GM21737 (cell line): ENCODE results near the gene SERF1A.
A peak's percentile ranks its signal among the peaks of the same experiment; 100 is the strongest.
"Not testable (repeated sequence)": the region's sequence is repeated elsewhere in the genome, so short reads cannot be mapped to it uniquely, and the experiment has no call there.

Experiments used
- ATAC-seq: cut with Tn5 transposase; IDR thresholded peaks from one replicate; pipeline ENCODE4 v1.9.1; 2021; ENCODE audit warnings: mild to moderate bottlenecking, moderate library complexity; ENCODE audit not compliant: unreplicated experiment

Gene SERF1A

DNA sequence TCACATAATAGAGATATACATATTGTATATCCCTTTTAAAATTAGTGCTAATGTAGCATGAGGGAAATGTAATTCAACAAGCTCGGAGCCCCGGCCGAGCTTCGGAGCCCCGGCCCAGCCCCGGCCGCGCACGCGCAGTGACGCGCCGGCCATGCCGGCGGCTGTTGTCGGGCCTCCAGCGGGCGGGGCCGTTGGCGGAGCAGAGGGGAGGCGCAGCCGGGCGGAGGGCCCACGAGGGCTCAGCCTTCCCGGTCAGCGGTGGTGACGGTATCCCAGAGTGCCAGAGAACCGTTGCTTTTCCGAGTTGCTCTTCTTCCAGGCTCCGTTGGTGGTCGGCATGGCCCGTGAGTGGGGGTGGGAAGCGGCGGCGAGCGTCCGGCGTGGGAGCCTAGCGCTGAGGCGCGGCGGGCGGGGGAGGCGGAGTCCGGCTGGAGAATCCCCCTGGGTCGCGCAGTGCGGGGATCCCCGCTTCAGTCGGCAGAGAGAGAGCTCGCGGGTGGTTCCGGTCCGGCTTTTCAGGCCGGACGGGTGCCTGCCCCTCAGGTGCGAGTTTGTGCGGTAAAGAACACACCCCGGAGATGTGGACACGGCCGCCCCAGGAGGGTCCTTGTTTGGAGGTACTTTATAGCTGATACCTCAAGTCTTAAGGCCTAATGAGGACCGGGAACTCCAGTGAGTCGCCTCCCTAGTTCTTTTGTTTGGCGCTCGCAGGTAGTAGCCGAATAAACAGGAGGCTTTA lies at the start of gene SERF1A:
Gene SERF1A (plus strand): TSS at position 137 of the 739 bp plus-strand sequence. CDS start 201 bp downstream, at position 338.
- peak; percentile 94 for ATAC-seq

- ATAC-seq: not testable (repeated sequence)
These were observed 33.7 kb upstream of the SERF1A start for GRCh38 chr5:70866778-70867177.

DNA sequence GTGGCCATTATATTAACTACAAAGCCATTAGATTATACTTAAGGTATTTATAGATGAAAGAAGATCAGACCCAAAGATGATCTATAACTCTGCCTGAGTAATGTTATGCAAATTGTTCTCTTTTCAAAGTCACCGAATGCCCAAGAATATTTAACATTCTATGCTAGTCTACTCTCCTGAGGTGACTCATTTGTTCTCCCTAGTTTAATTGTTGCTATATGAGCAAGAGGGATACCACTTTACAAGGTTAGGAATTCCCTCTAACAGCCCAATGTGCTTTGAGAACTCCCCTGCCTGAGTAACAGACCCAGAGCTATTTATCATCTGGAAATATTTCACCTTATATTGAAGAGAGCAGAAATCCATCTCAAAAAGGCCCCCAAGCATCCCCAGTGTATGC lies 29.8 kb upstream of the SERF1A start:
- not testable (repeated sequence) for ATAC-seq

DNA sequence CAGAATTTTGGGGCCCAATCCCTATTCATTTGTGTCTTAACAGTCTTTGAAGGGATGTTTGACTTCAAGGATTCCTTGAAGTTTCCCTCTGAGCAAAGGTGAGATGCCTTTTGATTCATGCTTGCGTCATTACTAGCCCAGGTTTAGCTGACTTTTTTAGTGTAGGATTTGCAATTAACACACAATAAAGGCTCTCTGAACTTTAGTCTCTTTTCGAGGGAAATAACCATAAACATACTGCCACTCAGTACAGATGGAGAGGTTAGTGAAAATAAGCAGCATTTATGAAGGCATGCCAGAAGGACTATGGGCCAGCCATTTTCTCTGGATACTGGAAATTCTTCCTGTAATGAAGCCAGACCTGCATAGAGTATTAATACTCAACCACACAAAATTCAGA lies 4.4 kb upstream of the SERF1A start:
- not testable (repeated sequence) for ATAC-seq

- peak; percentile 10 for ATAC-seq
These were observed 753 bp downstream of the SERF1A start for GRCh38 chr5:70901272-70901571.

DNA sequence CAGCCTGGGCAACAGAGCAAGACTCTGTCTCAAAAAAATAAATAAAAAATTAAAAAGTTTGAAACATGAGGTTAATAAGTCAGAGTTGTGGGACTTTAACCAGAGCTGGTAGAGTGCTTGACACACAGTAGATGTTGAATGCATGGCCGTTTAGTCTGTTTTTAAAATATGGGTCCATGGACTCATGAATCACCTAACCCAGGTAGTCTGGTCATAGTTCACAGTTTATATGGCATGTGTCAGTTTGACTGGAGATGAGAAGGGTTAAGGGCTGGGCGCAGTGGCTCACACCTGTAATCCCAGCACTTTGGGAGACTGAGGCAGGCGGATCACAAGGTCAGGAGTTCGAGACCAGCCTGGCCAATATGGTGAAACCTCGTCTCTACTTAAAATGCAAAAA lies 6.2 kb downstream of the SERF1A start:
- ATAC-seq: not testable (repeated sequence)

DNA sequence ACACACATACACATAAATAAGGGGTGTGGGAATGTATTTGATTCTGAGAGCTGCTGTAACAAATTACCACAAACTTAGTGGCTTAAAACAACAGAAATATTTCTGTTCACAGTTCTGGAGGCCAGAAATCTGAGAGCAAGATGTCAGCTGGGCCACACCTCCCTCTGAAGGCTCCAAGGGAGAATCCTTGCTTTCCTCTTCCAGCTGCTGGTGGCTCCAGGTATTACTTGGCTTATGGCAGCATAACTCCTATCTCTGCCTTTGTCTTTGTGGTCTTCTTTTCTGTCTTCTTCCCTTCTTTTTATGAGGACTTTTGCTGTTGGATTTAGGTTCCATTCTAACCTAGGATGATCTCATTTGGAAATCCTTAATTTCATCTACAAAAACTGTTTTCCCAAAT lies 16.4 kb downstream of the SERF1A start:
- ATAC-seq: not testable (repeated sequence)

- not testable (repeated sequence) for ATAC-seq
These were observed 24.7 kb downstream of the SERF1A start for GRCh38 chr5:70925211-70925562.

DNA sequence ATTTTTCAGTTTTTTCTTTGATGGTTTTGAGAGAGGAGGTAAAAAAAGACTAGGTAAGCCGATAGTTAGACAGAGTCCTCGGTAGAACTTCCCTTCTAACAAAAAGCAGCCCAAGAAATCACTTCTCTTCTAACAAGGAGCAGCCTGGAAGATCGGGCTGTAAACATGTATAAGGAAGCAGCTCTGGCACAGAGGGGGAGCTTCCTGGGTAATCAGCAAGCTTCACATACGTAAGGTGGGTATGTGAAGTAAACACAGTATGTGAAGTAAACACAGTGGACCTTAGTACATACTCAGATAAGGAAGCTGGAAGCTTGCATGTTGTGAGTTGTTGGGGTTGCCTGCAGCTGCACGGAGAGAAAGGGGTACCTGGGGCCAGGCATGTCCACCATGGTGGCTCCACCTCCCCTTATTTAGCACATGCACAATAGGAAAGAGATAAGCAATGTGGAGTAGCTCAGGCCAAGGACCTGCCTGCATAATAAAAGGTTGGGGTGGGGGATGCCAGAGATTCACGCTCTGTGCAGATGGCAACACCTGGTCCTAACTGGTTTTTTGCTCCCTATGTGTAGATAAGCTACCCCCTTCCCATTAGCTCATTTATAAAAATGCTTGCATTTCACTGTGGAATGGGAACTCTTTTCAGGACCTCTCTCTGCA lies 31.4 kb downstream of the SERF1A start:
- not testable (repeated sequence) for ATAC-seq

GRCh38 chr5:70932560-70932959 lies 32.1 kb downstream of the SERF1A start:
- not testable (repeated sequence) for ATAC-seq

DNA sequence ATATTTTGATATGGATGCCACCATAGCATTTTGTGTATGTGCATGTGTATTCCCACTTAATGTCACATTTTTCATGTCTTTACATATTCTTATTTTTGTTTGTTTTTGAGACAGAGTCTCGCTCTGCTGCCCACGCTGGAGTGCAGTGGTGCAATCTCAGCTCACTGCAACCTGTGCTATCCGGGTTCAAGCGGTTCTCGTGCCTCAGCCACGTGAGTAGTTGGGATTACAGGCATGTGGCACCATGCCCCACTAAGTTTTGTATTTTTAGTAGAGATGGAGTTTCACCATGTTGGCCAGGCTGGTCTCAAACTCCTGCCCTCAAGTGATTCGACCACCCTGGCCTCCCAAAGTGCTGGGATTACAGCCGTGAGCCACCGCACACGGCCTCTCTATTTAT lies 52.6 kb downstream of the SERF1A start:
- not testable (repeated sequence) for ATAC-seq
